C4-2B (cell line): Measurements from ENCODE around the gene TSFM.

ENCODE experiments used
- H3K27ac ChIP-seq: fragments of 450-650 bp; 2 replicates; pipeline ENCODE4 v1.5.1; 2017
- ZFX ChIP-seq: fragments of 450-650 bp; IDR thresholded peaks from 2 replicates; pipeline ENCODE4 v1.6.1; 2017
- TF ChIP-seq, protein P1 (sequence below): fragments of 450-650 bp; conservative IDR thresholded peaks from 2 replicates; pipeline ENCODE4 v1.5.1; 2017; ENCODE audit warnings: mild to moderate bottlenecking

Gene TSFM

DNA sequence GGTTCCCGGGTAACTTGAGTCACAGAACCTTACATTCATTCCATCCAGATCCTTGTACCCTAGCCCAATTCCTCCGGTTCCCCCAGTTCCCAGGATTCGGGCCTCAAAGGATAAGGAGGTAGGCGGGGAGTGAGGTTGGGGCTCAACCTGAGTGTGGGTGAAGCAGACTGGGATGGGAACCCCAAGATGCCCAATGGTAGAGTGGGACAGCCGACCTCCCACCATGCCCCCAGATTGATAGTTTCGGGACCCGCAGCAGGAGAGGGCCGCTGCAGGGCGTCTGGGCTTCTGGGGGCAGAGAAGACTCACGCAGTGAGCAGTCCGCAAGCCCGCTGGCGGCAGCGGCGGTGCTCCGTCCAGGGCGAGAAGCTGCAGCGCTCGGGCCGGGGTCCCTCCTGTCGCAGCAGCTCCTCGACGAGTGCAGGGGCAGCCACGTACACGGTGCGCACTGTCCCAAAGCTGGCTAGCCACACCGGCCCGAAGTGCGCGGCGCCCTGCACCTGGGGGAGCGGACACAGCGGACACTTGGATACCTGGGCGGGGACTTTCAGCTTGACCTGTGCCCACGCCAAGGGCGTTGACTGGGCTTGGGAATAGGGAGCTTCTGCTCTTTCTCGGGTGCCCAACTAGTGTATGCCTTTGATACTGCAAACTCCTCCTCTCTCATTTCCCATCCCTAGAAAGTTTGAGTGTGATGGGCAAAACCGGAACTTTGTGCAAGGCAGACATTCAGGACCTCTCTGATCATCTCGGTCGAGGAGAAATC lies 16.7 kb upstream of the TSFM start:
- peak overlapping the region; percentile 53 for H3K27ac ChIP-seq
- TF ChIP-seq, protein P1, sequence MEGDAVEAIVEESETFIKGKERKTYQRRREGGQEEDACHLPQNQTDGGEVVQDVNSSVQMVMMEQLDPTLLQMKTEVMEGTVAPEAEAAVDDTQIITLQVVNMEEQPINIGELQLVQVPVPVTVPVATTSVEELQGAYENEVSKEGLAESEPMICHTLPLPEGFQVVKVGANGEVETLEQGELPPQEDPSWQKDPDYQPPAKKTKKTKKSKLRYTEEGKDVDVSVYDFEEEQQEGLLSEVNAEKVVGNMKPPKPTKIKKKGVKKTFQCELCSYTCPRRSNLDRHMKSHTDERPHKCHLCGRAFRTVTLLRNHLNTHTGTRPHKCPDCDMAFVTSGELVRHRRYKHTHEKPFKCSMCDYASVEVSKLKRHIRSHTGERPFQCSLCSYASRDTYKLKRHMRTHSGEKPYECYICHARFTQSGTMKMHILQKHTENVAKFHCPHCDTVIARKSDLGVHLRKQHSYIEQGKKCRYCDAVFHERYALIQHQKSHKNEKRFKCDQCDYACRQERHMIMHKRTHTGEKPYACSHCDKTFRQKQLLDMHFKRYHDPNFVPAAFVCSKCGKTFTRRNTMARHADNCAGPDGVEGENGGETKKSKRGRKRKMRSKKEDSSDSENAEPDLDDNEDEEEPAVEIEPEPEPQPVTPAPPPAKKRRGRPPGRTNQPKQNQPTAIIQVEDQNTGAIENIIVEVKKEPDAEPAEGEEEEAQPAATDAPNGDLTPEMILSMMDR: no peak
- no peak for TF ChIP-seq ZFX

DNA sequence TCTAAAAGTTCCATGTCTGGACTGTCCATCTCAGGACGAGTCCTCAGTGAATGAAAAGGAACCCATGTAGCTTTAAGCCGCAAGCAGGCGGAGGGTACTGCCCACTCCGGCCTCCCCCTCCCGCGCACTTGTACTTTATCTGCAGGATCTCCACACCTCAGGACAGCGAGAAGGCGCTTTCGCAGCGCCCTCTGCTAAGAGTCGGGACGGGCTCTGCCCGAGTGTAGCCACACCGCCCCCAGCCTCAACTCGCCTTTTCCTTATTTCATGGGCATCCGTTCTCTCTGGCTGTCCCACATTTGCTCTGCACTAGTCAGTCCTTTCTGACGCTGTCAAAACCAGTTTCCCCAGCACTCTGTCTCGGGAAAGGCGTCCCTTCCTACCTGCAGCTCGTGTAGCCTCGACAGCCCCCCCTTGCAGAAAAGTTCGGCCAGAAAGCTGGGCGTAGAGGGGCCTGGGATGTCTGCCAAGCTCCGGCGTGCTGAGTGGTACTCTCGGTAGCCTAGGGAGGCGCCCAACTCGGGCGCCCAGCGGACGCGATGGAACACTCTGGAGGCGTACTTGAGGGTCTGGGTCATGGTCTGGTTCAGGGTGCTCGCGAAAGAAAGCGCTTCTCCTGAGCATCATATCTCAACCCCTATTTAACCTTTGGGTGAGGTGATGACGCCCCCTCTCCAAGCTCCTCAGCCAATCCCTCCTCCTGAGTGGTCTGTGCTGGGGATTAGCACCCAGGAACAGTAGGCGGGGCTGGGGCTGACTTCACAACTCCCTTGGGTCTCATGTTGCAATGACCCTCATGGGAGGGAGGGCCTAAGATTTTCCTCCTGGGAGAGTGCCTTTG lies 15.9 kb upstream of the TSFM start, which contains the start of gene CYP27B1:
TSS of gene CYP27B1 (minus strand) at position 615 of the 841 bp plus-strand sequence. CDS start at position 578, 37 bp downstream.
- peak within 1 kb of the TSS; percentile 53 for H3K27ac ChIP-seq
- TF ChIP-seq, protein P1: no peak
- TF ChIP-seq ZFX: no peak

- no peak for TF ChIP-seq ZFX
- TF ChIP-seq, protein P1: no peak
- H3K27ac ChIP-seq: no peak overlapping the region
Observed at GRCh38 chr12:57767305-57767698, 15.3 kb upstream of the TSFM start.

- no peak overlapping the region for H3K27ac ChIP-seq
- TF ChIP-seq ZFX: no peak
- TF ChIP-seq, protein P1: no peak
Observed at GRCh38 chr12:57767876-57768275, 14.7 kb upstream of the TSFM start.

DNA sequence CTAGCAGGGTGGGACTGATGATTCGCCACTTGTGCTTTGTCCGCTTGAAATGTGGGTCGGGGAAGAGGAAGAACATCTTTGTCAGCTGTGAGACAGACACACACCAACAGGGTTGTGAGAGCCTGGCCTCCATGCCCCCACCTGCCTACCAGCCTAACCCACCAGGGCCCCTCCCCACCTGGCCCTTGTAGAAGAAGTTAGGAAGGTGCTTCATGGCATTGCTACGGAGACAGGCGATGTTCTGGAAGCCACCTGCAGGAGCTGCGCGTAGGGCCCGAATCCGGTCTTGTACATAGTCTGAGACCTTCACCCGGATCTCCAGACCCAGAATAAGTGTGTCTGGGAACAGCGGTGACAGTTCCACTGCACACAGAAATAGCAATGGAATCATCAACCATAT lies 13.0 kb upstream of the TSFM start:
- TF ChIP-seq ZFX: no peak
- TF ChIP-seq, protein P1: no peak
- no peak overlapping the region for H3K27ac ChIP-seq

DNA sequence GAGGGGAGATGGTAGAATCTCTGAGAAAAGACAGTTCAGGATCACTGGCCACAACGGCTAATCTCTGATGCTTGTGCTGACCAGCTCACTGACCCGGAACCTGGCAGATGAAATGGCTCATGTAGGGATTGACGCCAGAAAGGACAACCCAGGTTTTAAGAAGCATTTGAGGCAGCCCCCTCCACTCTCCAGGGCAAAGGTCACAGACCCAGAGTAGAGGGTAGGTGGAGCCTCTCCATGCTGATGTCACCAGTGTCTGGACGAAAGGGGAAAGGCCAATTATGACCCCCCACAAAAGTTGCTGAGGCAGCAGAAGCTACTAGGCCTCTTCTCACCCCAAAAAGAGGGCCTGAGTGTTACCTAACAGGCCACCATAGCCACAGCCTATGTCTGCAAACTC lies 11.9 kb upstream of the TSFM start:
- TF ChIP-seq, protein P1: no peak
- peak overlapping the region; percentile 97; the same call in 1 of the 2 replicates for H3K27ac ChIP-seq

- peak overlapping the region; percentile 97 for H3K27ac ChIP-seq
- TF ChIP-seq ZFX: no peak
- TF ChIP-seq, protein P1: no peak
Observed at GRCh38 chr12:57771236-57771872, 11.2 kb upstream of the TSFM start.
